Stimulated activated CD4-positive, alpha-beta T cell treated with anti-CD3 and anti-CD28 coated beads, Interleukin-15, amount 100 ng/mL, for 24 hours (primary cell): ENCODE data around the gene GMDS.

ENCODE experiments used
- DNase-seq: peaks from one replicate; pipeline ENCODE4 v3.0.0-alpha.2; 2020

The GMDS gene

GRCh38 chr6:2085657-2086056, 159.7 kb downstream of the GMDS start:
- DNase-seq, result no peak

- peak; percentile 31 for DNase-seq
Measured at GRCh38 chr6:2081155-2082138, 164.0 kb downstream of the GMDS start.

- no peak for DNase-seq
Measured at GRCh38 chr6:2078888-2079287, 166.5 kb downstream of the GMDS start.

- DNase-seq, result no peak
Measured at GRCh38 chr6:2077826-2078225, 167.6 kb downstream of the GMDS start.

- no peak for DNase-seq
Measured at GRCh38 chr6:2073476-2073875, 171.9 kb downstream of the GMDS start.

- DNase-seq, result no peak
Measured at GRCh38 chr6:2072453-2072852, 173.0 kb downstream of the GMDS start.

GRCh38 chr6:2063547-2063946, 181.9 kb downstream of the GMDS start:
- no peak for DNase-seq

GRCh38 chr6:2061880-2062279, 183.5 kb downstream of the GMDS start:
- DNase-seq, result no peak

- DNase-seq, result no peak
Measured at GRCh38 chr6:2055911-2056310, 189.5 kb downstream of the GMDS start.

- no peak for DNase-seq
Measured at GRCh38 chr6:2055143-2055542, 190.3 kb downstream of the GMDS start.

GRCh38 chr6:2054516-2055067, 190.8 kb downstream of the GMDS start:
- no peak for DNase-seq

GRCh38 chr6:2053691-2054090, 191.7 kb downstream of the GMDS start:
- no peak for DNase-seq

- no peak for DNase-seq
Measured at GRCh38 chr6:2047855-2048254, 197.6 kb downstream of the GMDS start.

GRCh38 chr6:2044192-2044591, 201.2 kb downstream of the GMDS start:
- DNase-seq, result no peak

- DNase-seq, result no peak
Measured at GRCh38 chr6:2042956-2043648, 202.3 kb downstream of the GMDS start.

GRCh38 chr6:2038092-2038491, 207.3 kb downstream of the GMDS start:
- DNase-seq, result peak; percentile 22

GRCh38 chr6:2037237-2037926, 208.0 kb downstream of the GMDS start:
- no peak for DNase-seq

- DNase-seq, result no peak
Measured at GRCh38 chr6:2036710-2037023, 208.7 kb downstream of the GMDS start.

- no peak for DNase-seq
Measured at GRCh38 chr6:2035826-2036709, 209.3 kb downstream of the GMDS start.

GRCh38 chr6:2035046-2035445, 210.4 kb downstream of the GMDS start:
- DNase-seq, result no peak

GRCh38 chr6:2034256-2034655, 211.1 kb downstream of the GMDS start:
- no peak for DNase-seq

GRCh38 chr6:2033544-2033943, 211.9 kb downstream of the GMDS start:
- no peak for DNase-seq
